Activated naive CD4-positive, alpha-beta T cell treated with anti-CD3 and anti-CD28 coated beads, Interleukin-2, amount 50 U/mL, for 72 hours (primary cell): ENCODE measurements around the gene CLEC4F. TPM values are rescaled to one million over a fixed set of nuclear protein-coding genes. Genes with fewer than 3 reads are reported as not detected.
"Not testable (repeated sequence)": the region's sequence is repeated elsewhere in the genome, so short reads cannot be mapped to it uniquely, and the experiment has no call there.

ENCODE experiments used
- ATAC-seq, 2 donors: fragments of 150-1000 bp; cut with Tn5 transposase; 2 replicates each; pipeline ENCODE4 v1.10.0; 2021; ENCODE audit warnings: mild to moderate bottlenecking in 2 of 2, moderate library complexity in 2 of 2
- DNase-seq, 2 donors: peaks; one replicate each; pipeline ENCODE4 v3.0.0; 2021 to 2022; ENCODE audit warnings: low spot score in 2 of 2
- H3K27ac Mint-ChIP-seq, 2 donors: one replicate each; pipeline ENCODE4 v1.8.0; 2022; ENCODE audit warnings: mild to moderate bottlenecking in 2 of 2, mixed read lengths in 2 of 2
- H3K36me3 Mint-ChIP-seq, 2 donors: one replicate each; pipeline ENCODE4 v1.8.0; 2022; ENCODE audit warnings: mixed read lengths in 2 of 2
- H3K9me3 Mint-ChIP-seq, 2 donors: one replicate each; pipeline ENCODE4 v1.8.0; 2022; ENCODE audit warnings: mixed read lengths in 2 of 2
- total RNA-seq, 2 donors: library from RNA; stranded (reverse); gene quantifications; one replicate each; pipeline ENCODE4 v1.2.3, GENCODE V29; 2022

CLEC4F gene
- total RNA-seq, 2 donors from 2014 or later: 3.7 TPM; not detected in 1

GRCh38 chr2:70801607-70802263, 18.7 kb downstream of the CLEC4F start:
- peaks cover 5 to 24% of the 10 kb centered on the region in 2 donors for H3K36me3 Mint-ChIP-seq
- DNase-seq (no peak), ATAC-seq (no peak)
- H3K27ac Mint-ChIP-seq: no peak overlapping the region
- H3K9me3 Mint-ChIP-seq: peaks cover 0 to 7% of the 10 kb centered on the region in 2 donors

- H3K36me3 Mint-ChIP-seq: peaks cover 5 to 24% of the 10 kb centered on the region in 2 donors
These were observed 20.7 kb downstream of the CLEC4F start for GRCh38 chr2:70799706-70800105.

GRCh38 chr2:70797996-70798395, 22.4 kb downstream of the CLEC4F start:
- H3K36me3 Mint-ChIP-seq: peaks cover 5 to 24% of the 10 kb centered on the region in 2 donors
- ATAC-seq, DNase-seq, H3K9me3 Mint-ChIP-seq, H3K27ac Mint-ChIP-seq: not testable (repeated sequence)

More at GRCh38 chr2:70799706-70800105, 20.7 kb downstream of the CLEC4F start:
- Mint-ChIP-seq H3K27ac (no peak overlapping the region), H3K9me3 (peaks cover 0 to 7% of the 10 kb centered on the region in 2 donors)
- no peak for DNase-seq
- ATAC-seq: no peak

- Mint-ChIP-seq H3K9me3 (peaks cover 0 to 7% of the 10 kb centered on the region in 2 donors), H3K36me3 (peaks cover 5 to 24% of the 10 kb centered on the region in 2 donors), H3K27ac (no peak overlapping the region)
- no peak for ATAC-seq
- no peak for DNase-seq
These were observed 22.9 kb downstream of the CLEC4F start for GRCh38 chr2:70797506-70797905.

GRCh38 chr2:70796262-70796661, 24.1 kb downstream of the CLEC4F start:
- peaks cover 0 to 7% of the 10 kb centered on the region in 2 donors for H3K9me3 Mint-ChIP-seq
- ATAC-seq (no peak), DNase-seq (no peak)
- H3K27ac Mint-ChIP-seq: no peak overlapping the region
- H3K36me3 Mint-ChIP-seq: peaks cover 5 to 25% of the 10 kb centered on the region in 2 donors

GRCh38 chr2:70795164-70795995, 25.0 kb downstream of the CLEC4F start:
- peaks cover 5 to 25% of the 10 kb centered on the region in 2 donors for H3K36me3 Mint-ChIP-seq
- peaks cover 0 to 7% of the 10 kb centered on the region in 2 donors for H3K9me3 Mint-ChIP-seq
- no peak overlapping the region for H3K27ac Mint-ChIP-seq
- no peak for ATAC-seq
- DNase-seq: no peak

- Mint-ChIP-seq H3K27ac (no peak overlapping the region), H3K36me3 (peaks cover 0 to 17% of the 10 kb centered on the region in 2 donors), H3K9me3 (no peaks in the 10 kb centered on the region)
- DNase-seq: no peak
- no peak for ATAC-seq
These were observed 26.9 kb downstream of the CLEC4F start for GRCh38 chr2:70793450-70793849.

GRCh38 chr2:70790136-70790828, 30.1 kb downstream of the CLEC4F start, which contains the start of gene FIGLA:
TSS of gene FIGLA (minus strand) at chr2:70790643. CDS start at chr2:70790638, 5 bp downstream.
- peaks cover 0 to 11% of the 10 kb centered on the region in 2 donors for H3K36me3 Mint-ChIP-seq
- peak; percentile 4 to 19 for ATAC-seq
- no peaks in the 10 kb centered on the region for H3K9me3 Mint-ChIP-seq
- peak within 1 kb of the TSS in 1 of 2 donors; percentile 70 for H3K27ac Mint-ChIP-seq
- peak in 1 of 2 donors; percentile 20 for DNase-seq

GRCh38 chr2:70789304-70790135, 30.9 kb downstream of the CLEC4F start:
- ATAC-seq (peak; percentile 85 to 89), DNase-seq (peak; percentile 68 to 81)
- Mint-ChIP-seq H3K27ac (peak overlapping the region in 1 of 2 donors; percentile 70), H3K9me3 (no peaks in the 10 kb centered on the region), H3K36me3 (peaks cover 0 to 11% of the 10 kb centered on the region in 2 donors)

- DNase-seq: peak in 1 of 2 donors; percentile 31
- ATAC-seq: peak; percentile 69 to 78
- peaks cover 0 to 5% of the 10 kb centered on the region in 2 donors for H3K36me3 Mint-ChIP-seq
- H3K9me3 Mint-ChIP-seq: no peaks in the 10 kb centered on the region
- H3K27ac Mint-ChIP-seq: no peak overlapping the region
These were observed 35.1 kb downstream of the CLEC4F start for GRCh38 chr2:70785137-70785911.

GRCh38 chr2:70784320-70784719, 36.1 kb downstream of the CLEC4F start:
- no peaks in the 10 kb centered on the region for H3K9me3 Mint-ChIP-seq
- no peak for ATAC-seq
- no peak for DNase-seq
- no peak overlapping the region for H3K27ac Mint-ChIP-seq
- no peaks in the 10 kb centered on the region for H3K36me3 Mint-ChIP-seq

GRCh38 chr2:70779911-70780545, 40.4 kb downstream of the CLEC4F start:
- H3K9me3 Mint-ChIP-seq: no peaks in the 10 kb centered on the region
- H3K36me3 Mint-ChIP-seq: no peaks in the 10 kb centered on the region
- DNase-seq (no peak), ATAC-seq (no peak)
- peak overlapping the region in 1 of 2 donors; percentile 32 for H3K27ac Mint-ChIP-seq

- Mint-ChIP-seq H3K36me3 (no peaks in the 10 kb centered on the region), H3K9me3 (no peaks in the 10 kb centered on the region), H3K27ac (no peak overlapping the region)
- no peak for DNase-seq
- ATAC-seq: no peak
These were observed 40.9 kb downstream of the CLEC4F start for GRCh38 chr2:70779491-70779890.

GRCh38 chr2:70778676-70779075, 41.7 kb downstream of the CLEC4F start:
- H3K27ac Mint-ChIP-seq: no peak overlapping the region
- peaks cover 0 to 2% of the 10 kb centered on the region in 2 donors for H3K36me3 Mint-ChIP-seq
- DNase-seq: no peak
- peaks cover 0 to 2% of the 10 kb centered on the region in 2 donors for H3K9me3 Mint-ChIP-seq
- ATAC-seq: no peak

- ATAC-seq (no peak), DNase-seq (no peak)
- Mint-ChIP-seq H3K27ac (no peak overlapping the region), H3K9me3 (peaks cover 0 to 9% of the 10 kb centered on the region in 2 donors), H3K36me3 (peaks cover 0 to 6% of the 10 kb centered on the region in 2 donors)
These were observed 42.9 kb downstream of the CLEC4F start for GRCh38 chr2:70777450-70777849.
